Left cardiac atrium (tissue), 4 donors: ENCODE data around the gene MISFA. TPM values are rescaled to one million over a fixed set of nuclear protein-coding genes. Genes with fewer than 3 reads are reported as not detected.
"Not testable (repeated sequence)": the region's sequence is repeated elsewhere in the genome, so short reads cannot be mapped to it uniquely, and the experiment has no call there.

Source experiments
- ATAC-seq, 2 donors: fragments of 200-7000 bp; cut with Tn5 transposase; one replicate each; pipeline ENCODE4 v1.9.1; 2020; ENCODE audit warnings: mild to moderate bottlenecking in 2 of 2, moderate library complexity in 2 of 2
- DNase-seq: peaks from one replicate; pipeline ENCODE4 v3.0.0-alpha.2; 2020
- intact Hi-C, 2 donors: fragments of 100-400 bp; cut with DNase I; formaldehyde crosslinking; loops; one replicate each; pipeline versions ENCODE4 v1.14.1 to v1.15.1; 2022 to 2023
- long read RNA-seq: library from polyadenylated mRNA; unstranded; transcript quantifications from one replicate; pipeline ENCODE4 v2.0.0, GENCODE V29; 2021
- total RNA-seq, 2 donors: library from RNA; stranded (reverse); fragmentation: NEBNext Ultra II Directional; extraction: Animal tissue kit (Norgen Biotek cat#: 25700); gene quantifications; one replicate each; pipeline ENCODE4 v1.2.1, GENCODE V29; 2021
- donor health status: DM: no; HTN: yes; CAD: no.
- donor health status: DM: no; HTN: yes; CAD: no; lungs with severe emphysema.
- donor health status: DM: yes; HTN: yes; CAD: no.
- donor health status: Dilated cardiomyopathy.

The MISFA gene
- 1 to 10 TPM; 5.9 to 6.6 TPM for total RNA-seq
- long read RNA-seq, partial matches to known transcripts = 0 of 2 reads
- long read RNA-seq, other reads (novel, unspliced or antisense) = 2 of 2 reads

DNA sequence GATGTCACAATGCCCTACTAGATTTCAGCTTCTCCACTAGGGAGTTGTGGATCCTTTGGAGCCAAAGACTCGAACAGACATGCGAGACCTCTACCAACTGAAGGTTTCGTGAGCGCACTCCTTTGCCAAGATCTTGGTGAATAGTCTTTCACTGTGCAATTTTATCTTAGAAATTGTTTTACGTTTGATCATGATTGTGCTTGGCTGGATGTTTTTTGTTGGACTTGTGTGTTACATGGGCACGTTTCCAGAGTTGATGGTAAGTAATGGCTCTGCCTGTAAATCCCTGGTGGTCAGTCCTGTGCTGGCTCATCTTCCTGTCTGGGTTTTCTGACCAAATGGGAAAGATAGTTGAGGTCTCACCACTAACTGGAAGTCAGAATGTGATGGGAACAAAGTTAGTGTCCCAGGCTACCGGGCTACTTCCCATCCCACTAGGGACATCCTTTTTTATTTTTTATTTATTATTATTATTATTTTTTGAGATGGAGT, at the start of gene MISFA:
MISFA (plus strand) TSS at position 51 of the 492 bp plus-strand sequence; CDS start at position 191, 140 bp downstream.
- ATAC-seq = no peak
- no peak for DNase-seq
- intact Hi-C loops = no loop called here

DNA sequence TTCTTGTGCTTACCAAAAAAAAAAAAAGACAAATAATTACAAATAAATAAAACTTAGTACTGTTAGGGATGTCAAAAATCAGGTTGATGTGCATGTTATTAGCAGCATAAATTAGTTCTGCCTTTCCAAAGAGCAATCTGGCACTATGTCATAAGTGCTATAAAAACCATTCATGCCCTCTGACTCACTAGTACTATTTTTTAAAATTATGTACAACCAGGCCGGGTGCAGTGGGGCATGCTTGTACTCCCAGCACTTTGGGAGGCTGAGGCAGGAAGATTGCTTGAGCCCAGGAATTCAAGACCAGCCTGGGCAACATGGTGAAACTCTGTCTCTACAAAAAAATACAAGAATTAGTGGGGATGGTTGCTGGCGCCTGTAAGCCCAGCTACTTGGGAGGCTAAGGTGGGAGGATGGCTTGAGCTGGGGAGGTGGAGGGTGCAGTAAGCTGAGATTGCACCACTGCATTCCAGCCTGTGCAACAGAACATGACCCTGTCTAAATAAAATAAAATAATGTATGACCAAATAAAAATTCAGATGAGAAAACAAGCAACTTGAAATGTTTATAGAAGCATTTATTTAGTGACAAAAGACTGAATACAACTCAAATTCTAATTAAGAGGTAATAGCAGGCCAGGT, 36.4 kb upstream of the MISFA start:
- intact Hi-C loops = no loop called here
- no peak for DNase-seq
- no peak for ATAC-seq

DNA sequence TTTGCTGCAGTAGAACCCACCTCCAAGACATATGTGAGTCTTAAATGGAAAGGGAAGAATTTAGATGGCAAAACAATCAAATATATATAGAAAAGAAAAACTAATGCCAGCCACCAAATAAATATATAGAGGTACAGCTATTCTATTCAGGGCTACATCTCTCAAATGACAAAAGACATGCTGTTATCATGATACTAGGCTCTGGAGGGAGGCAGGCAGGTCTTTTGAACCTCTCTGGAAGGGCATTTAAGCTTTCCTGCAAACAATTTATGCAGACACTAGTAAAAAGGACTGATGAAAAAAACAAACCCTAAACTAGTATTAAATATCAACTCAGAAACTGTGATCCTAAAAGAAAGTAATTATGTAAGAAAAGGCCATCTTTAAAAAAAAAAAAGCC, 35.4 kb upstream of the MISFA start:
- ATAC-seq (no peak), DNase-seq (no peak)
- intact Hi-C loops = no loop called here

DNA sequence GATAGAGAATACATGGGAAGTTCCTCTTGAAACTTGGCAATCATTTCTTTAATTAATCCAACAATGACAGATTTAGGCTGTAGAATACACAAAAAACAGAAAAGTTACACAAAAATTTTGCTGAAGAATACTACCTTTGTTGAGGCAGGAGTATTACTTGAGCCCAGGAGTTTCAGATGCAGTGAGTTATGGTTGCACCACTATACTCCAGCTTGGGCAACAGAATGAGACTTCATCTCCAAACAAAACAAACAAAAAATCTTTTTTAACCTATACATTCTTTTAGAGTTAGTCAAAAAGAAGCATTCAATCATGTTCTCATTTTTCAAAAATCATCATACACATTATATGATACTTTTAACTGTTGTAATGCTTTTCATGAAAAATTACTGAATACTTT, 33.2 kb upstream of the MISFA start:
- DNase-seq (no peak), ATAC-seq (no peak)
- intact Hi-C loops = no loop called here

DNA sequence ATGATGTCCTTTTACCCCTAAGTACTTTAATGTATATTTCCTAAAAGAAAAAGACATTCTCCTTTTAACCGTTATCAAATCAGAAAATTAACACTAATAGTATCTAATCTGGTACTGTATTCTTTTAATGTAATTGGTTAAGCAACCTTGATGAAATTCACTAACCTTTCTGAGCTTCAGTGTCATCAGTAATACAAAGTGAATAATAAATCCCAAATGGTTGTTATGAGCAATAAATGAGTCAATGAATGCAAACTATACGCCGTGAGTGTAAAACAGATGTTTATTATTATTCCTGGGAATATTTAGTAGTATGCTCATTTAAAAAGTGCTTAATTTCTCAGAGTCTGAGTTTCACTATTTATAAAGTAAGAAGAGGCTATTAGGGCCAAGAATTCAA, 32.5 kb upstream of the MISFA start:
- intact Hi-C loops = no loop called here
- DNase-seq (no peak), ATAC-seq (no peak)

DNA sequence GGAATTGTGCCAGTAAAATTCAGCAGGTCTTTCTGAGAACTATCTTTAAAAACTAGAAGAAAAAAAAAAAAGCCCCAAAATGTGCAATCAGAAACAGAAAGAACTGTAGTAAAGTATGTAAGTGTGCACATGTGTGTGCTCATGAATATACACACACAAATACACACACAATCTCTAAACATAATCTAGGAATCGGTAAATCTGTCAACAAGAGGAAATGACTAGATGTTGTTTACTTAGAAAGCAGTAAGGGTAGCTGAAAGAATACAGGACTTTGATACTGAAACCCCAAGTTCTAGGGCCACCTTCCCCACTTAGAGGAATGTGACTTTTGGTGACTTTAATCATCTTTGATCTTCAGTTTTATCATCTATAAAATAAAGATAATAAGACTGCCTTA, 24.2 kb upstream of the MISFA start:
- intact Hi-C loops = no loop called here
- ATAC-seq (no peak), DNase-seq (no peak)

DNA sequence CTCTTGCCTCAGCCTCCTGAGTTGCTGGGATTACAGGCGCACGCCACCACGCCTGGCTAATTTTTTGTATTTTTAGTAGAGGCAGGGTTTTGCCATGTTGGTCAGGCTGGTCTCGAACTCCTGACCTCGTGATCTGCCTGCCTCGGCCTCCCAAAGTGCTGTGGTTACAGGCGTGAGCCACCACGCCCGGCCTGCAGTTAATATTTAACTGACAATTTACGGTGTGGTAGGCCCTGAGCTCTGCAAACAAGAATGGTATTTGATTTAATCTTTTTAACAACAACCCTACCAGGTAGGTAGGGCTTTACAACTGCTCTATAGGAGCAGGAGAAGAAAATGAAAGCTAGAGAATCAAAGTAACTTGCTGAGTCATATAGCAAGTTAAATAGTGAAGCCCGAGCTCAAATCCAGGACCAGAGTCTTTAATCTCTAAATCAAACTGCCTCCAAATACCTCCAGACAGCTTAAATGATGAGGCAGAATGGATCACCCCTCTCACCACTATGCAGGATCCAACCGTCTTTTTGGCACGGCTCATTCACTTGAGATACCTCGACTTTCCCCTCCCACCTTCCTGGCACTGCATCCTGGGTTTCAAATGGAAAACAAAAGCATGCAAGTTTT, 20.5 kb upstream of the MISFA start:
- intact Hi-C loops = no loop called here
- no peak for ATAC-seq
- no peak for DNase-seq

DNA sequence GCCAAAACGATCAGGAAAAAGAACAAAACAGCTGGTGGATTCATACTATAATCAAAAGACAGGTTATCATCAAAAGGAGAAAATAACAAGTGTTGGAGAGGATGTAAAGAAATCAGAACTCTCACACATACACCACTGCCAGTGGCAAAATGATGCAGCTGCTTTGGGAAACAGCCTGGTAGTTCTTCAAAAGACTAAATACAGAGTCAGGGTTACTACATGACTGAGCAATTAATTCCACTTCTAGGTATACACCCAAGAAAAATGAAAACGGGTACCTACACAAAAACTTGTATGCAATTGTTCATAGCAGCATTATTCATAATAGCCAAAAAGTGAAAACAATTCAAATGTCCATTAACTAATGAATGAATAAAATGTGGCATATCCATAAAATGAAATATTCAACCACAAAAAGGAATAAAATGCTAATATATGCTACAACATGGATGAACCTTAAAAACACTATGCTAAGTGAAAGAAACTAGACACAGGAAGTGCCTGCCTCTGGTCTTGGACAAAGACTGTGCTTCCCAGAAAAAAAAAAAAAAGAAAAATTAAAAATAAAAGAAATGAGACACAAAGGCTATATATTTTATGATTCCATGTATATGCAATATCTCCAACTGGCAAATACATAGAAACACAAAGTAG, 19.3 kb upstream of the MISFA start:
- no peak for DNase-seq
- intact Hi-C loops = no loop called here

DNA sequence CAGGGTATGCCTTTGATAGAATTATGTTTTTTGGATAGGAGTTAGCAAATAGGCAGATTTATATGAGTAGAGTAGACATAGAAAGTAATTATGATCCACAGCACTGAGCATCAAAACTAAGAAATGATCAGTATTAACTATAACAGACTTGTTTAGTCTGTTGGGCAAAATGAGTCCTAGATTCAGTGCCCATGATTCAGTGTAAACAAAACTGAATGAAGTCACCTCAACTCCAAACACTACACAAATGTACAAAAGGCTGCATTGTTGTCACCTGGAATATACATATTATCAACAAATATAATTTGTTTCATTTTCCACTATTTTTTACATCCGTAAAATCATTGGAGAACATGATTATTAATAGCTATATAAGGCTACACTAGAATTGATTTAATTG, 17.8 kb upstream of the MISFA start:
- DNase-seq (no peak), ATAC-seq (no peak)
- intact Hi-C loops = no loop called here

More for the DNA sequence above, 19.3 kb upstream of the MISFA start:
- ATAC-seq = no peak

DNA sequence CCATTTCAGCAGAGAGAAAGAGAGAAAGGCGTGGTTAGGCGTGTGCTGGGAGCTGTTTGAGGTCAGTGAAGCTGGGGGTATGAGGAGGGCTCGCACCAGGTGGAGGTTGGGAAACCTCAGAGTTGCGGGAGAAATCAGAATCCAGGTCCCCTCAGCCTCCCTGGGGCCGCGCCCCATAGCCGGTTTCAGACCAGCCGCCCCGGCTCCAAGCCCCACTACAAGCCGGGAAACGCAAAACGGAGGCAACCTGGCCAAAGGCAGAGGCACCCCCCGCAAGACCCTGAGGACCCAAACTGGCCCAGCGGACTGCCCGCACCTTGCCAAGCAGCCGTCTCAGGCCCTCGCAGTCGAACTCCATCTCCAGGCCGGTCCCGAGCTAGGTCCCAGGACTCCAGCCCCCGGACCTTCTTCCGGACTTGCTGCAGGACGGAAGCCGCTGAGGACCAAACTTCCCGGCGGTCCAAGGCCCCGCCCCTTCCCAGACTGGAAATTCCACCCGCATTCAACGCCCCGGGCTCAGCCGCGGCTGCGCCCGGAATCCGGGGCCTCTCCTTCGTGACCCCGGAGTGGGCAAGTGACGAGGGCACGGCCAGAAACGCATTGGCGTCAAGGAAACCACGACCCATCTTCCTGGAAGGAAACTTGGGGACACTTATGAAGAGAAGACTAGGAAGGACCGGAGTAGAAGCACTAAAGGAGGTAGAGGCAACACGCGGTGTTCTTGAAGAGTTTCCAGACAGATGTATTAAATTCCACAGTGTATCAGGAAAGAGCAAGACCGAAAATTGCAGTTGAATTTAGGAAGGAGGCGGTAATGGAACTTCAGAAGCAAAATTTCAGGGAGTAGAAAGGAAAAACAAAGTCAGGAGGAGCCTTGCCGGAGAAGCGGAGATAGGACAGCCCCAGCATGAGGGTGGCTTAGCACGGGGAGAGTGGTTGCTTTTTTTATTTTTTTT, 11.0 kb upstream of the MISFA start, which contains the start of gene UEVLD:
UEVLD (minus strand) TSS at position 438 of the 956 bp plus-strand sequence; CDS start at position 358, 80 bp downstream.
- DNase-seq = peak; percentile 93
- intact Hi-C loops = loop anchor here in 1 of 2 donors (2.0 to 5.0 kb wide), 2 partner anchors 46 to 134 kb away; partner anchors contain the start of gene SPTY2D1
- peak; percentile 97 to 98 for ATAC-seq

DNA sequence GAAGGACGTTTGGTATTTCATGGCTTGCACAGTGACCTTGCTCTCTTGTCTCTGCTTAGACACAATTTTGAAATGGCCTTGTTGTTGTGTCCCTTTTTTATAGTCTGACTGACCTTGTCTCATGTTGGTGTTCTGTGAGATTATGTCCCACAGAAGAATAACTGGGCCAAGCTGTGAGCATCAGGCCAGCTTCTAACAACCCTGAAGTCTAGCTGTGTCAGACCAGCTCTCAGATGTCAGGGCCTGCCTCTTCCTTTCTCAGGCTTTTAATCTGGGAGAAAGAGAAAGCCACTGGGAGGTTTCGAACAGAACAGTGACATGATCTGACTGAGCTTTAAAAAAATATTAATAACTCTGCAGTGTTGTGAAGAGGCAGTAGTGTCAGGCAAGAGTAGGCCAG, 9.0 kb upstream of the MISFA start:
- DNase-seq (no peak), ATAC-seq (no peak)
- intact Hi-C loops = no loop called here

DNA sequence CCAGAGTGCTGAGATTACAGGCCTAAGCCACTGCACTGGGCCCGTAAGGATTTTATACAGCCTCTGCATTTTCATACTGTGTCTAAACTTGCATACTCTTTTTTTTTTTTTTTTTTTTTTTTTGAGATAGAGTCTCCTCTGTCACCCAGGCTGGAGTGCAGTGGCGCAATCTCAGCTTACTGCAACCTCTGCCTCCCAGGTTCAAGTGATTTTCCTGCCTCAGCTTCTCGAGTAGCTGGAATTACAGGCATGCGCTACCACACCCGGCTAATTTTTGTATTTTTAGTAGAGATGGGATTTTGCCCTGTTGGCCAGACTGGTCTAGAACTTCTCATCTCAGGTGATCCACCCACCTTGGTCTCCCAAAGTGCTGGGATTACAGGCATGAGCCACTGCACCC, 5.5 kb upstream of the MISFA start:
- DNase-seq, intact Hi-C loops, ATAC-seq: not testable (repeated sequence)

DNA sequence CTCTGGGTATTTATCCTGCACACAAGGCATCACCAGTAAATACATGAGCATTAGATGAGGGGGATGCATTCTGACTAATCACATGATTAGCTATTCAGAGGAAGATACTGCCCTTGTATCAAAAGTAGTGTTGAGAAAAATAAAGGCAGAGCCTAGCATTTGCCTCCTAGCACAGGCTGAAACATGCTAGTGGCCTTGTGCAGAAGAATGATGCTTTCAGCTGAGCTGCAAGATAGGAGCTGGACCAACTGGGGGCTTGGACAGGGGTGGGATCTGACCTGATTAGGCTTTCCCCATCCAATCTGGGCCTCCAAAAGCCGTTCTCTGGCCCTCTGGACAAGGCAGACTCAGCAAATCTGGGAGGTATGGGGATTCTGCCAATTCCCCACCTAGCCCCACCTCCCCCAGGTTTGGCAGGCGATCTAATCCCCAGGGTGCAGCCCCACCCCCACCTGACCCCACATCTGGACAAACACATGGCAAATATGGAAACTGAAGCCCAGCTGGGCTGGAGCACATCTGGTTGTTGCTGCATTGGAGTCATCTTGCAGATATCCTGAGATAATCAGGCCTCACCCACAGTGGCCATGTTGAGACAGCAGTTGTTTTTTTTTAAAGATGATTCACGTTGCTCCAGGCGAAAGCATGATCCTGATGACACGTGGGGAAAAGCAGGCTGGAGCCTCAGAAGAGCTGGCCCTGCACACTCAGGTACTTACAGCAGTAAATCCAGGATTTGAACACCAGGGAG, 4.4 kb upstream of the MISFA start:
- ATAC-seq (no peak), DNase-seq (no peak)
- intact Hi-C loops = no loop called here

DNA sequence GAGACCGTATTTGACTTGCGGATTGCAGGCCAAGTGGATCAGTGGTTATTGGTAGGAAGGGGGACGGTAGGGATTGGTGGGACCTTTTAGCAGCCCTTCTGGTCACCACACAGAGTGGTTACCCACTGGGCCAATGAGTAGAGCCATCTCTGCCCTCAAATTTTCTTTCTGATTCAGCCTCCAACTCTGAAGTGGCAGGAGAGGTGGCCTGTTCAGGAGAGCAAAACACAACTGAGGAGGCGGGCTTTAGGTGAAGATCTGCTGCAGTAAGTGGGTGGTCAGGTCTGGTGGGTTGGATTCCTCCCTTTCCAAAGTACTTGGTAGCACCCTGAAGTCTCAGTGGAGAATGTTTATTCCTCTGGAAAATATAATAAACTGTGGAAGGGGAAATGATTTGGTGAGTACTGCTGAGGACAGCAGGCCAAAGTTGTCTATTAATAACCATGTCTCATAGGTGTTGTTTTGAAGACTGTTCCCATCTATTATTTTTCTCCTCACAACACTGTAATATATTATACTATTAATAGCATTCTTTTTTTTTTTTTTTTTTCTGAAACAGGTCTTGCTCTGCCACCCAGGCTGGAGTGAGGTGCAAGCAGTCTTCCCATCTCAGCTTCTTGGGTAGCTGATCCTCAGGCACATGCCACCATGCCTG, 1.5 kb downstream of the MISFA start:
- peak; percentile 68 to 73 for ATAC-seq
- intact Hi-C loops = no loop called here
- no peak for DNase-seq

DNA sequence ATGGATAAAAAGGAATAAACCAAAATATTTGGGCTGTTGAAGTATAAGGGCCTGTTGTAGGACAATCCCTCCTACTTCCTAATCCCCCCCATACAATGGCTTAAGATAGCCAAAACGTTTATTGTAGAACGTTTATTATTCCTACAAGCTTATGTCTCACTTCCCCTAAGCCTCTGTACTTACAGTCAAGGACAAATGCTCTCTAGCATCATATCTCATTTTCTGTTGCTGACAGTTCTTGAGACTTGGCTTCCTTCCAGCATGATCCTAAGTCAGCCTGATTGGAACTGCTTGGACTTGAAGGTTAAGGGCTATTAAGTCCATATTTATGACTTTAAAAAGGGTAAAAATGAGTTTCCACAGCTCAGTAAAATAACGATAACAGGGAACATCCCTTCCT, 8.8 kb downstream of the MISFA start:
- ATAC-seq = peak in 1 of 2 donors; percentile 55
- intact Hi-C loops = no loop called here
- no peak for DNase-seq

DNA sequence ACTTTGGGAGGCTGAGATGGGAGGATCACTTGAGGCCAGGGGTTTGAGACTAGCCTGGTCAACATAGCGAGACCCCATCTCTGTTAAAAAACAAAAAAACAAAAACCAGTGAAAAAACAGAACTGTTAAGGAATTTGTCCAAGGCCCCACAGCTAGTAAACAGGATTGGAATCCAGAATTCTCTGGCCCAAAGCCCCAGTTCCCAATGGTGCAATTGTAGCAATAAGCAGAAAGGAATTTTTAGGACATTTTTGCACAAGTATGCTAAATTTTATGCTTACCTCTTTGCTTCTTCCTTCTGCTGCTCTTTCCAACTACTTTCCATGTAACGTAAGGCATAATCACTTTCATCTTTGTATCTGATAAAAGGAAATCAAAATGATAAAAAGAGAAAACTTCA, 11.6 kb downstream of the MISFA start:
- no peak for ATAC-seq
- intact Hi-C loops = no loop called here

DNA sequence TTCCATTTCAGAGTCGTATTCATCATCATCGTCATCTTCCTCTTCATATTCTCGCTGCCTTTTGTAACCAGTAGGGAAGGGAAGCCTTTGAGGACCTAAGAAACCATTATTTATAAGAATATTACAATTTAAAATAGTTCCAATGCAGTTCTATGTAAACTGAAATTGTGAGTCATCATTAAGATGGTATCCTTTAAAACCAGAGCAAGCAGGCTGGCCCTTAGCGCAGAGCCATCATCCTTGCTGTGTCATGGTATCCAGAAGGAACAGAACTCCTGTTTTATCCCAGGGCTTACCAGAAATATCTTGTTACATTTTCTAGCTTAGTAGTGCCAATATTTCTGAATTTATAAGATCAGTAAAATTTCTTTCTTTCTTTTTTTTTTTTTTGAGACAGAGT, 12.8 kb downstream of the MISFA start:
- intact Hi-C loops = no loop called here
- DNase-seq (no peak), ATAC-seq (no peak)

More for the DNA sequence above, 11.6 kb downstream of the MISFA start:
- DNase-seq = no peak

DNA sequence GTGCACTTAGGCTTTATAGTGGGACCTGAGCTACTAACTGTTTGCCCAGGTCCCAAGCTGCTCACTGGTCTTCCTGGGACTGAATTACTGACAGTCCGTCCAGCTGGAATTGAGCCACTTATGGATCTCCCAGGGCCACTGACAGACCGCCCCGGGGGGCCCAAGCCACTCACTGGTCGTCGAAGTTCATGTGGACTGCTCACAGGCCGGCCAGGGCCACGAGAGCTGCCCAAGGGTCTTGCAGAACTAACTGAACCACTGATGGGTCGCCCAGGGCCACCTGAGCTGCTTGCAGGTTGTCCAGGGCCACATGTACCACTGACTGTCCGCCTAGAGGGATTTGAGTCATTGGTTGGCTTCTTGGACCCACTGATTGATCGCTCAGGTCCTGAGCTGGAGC, 15.1 kb downstream of the MISFA start:
- no peak for ATAC-seq
- intact Hi-C loops = no loop called here

More for the DNA sequence above, 15.1 kb downstream of the MISFA start:
- DNase-seq = no peak
